Osteoblast (primary cell): ENCODE results near the gene AKAP6. TPM values are rescaled to one million over a fixed set of nuclear protein-coding genes. Genes with fewer than 3 reads are reported as not detected.

Experiments used
- DNase-seq: peaks from one replicate; pipeline ENCODE4 v3.0.0; 2011; ENCODE audit warnings: low spot score, mixed read lengths; ENCODE audit not compliant: insufficient read length; ENCODE audit errors: missing footprints
- H2AFZ ChIP-seq: 2 replicates; pipeline ENCODE4 v1.6.0; 2011; ENCODE audit warnings: mild to moderate bottlenecking, low read length
- H3K27ac ChIP-seq: 2 replicates; pipeline ENCODE4 v1.5.1; 2011; ENCODE audit warnings: mild to moderate bottlenecking, low read depth, low read length, moderate library complexity
- H3K27me3 ChIP-seq: 2 replicates; pipeline ENCODE4 v1.6.0; 2012; ENCODE audit warnings: mild to moderate bottlenecking, control low read depth, inconsistent platforms, low read length, moderate library complexity; ENCODE audit not compliant: insufficient read depth
- H3K36me3 ChIP-seq: 2 replicates; pipeline ENCODE4 v1.5.1; 2011; ENCODE audit warnings: mild to moderate bottlenecking, low read length, control low read depth, moderate library complexity; ENCODE audit not compliant: insufficient read depth
- H3K4me1 ChIP-seq: 2 replicates; pipeline ENCODE4 v1.5.1; 2011; ENCODE audit warnings: mild to moderate bottlenecking, low read length, control low read depth, moderate library complexity; ENCODE audit not compliant: insufficient read depth
- H3K4me2 ChIP-seq: 2 replicates; pipeline ENCODE4 v1.6.0; 2011; ENCODE audit warnings: mild to moderate bottlenecking, low read length; ENCODE audit not compliant: insufficient read depth
- H3K4me3 ChIP-seq: fragments of 200-600 bp; sonication (generic); 3 replicates; pipeline ENCODE4 v1.5.1; 2012; ENCODE audit warnings: mild to moderate bottlenecking, low read length, inconsistent platforms; ENCODE audit not compliant: insufficient read depth
- H3K79me2 ChIP-seq: 2 replicates; pipeline ENCODE4 v1.6.0; 2012; ENCODE audit warnings: mild to moderate bottlenecking, low read length, control low read depth, inconsistent platforms; ENCODE audit not compliant: insufficient read depth
- H3K9me3 ChIP-seq: 2 replicates; pipeline ENCODE4 v1.5.1; 2011; ENCODE audit warnings: low read depth, low read length, control low read depth
- H4K20me1 ChIP-seq: 2 replicates; pipeline ENCODE4 v1.6.0; 2012; ENCODE audit warnings: mild to moderate bottlenecking, low read length, control low read depth; ENCODE audit not compliant: insufficient read depth
- total RNA-seq: library from RNA; depleted of rRNA; stranded (reverse); fragments of >200 nt; gene quantifications from 2 replicates; pipeline ENCODE4 v1.2.3, GENCODE V29; 2012
- TF ChIP-seq, protein P1 (sequence below): IDR thresholded peaks from 2 replicates; pipeline ENCODE4 v1.5.1; 2011; ENCODE audit warnings: mild to moderate bottlenecking, low read depth, low read length, moderate library complexity; ENCODE audit errors: extremely low read depth

Gene AKAP6
- total RNA-seq, 1 donor, result 2.2 TPM

- DNase-seq, result no peak
- Histone ChIP-seq H3K36me3 (no peaks in the 10 kb centered on the region), H3K27me3 (no peaks in the 10 kb centered on the region), H3K4me1 (peaks cover 14% of the 10 kb centered on the region), H3K79me2 (no peaks in the 10 kb centered on the region), H2AFZ (no peak overlapping the region), H3K4me3 (no peak overlapping the region), H4K20me1 (no peaks in the 10 kb centered on the region), H3K4me2 (no peak overlapping the region), H3K9me3 (no peaks in the 10 kb centered on the region), H3K27ac (no peak overlapping the region)
- TF ChIP-seq, protein P1, sequence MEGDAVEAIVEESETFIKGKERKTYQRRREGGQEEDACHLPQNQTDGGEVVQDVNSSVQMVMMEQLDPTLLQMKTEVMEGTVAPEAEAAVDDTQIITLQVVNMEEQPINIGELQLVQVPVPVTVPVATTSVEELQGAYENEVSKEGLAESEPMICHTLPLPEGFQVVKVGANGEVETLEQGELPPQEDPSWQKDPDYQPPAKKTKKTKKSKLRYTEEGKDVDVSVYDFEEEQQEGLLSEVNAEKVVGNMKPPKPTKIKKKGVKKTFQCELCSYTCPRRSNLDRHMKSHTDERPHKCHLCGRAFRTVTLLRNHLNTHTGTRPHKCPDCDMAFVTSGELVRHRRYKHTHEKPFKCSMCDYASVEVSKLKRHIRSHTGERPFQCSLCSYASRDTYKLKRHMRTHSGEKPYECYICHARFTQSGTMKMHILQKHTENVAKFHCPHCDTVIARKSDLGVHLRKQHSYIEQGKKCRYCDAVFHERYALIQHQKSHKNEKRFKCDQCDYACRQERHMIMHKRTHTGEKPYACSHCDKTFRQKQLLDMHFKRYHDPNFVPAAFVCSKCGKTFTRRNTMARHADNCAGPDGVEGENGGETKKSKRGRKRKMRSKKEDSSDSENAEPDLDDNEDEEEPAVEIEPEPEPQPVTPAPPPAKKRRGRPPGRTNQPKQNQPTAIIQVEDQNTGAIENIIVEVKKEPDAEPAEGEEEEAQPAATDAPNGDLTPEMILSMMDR, result no peak
These were observed 372.4 kb downstream of the AKAP6 start for GRCh38 chr14:32701475-32701874.

GRCh38 chr14:32702088-32702487 is 373.0 kb downstream of the AKAP6 start:
- H3K4me1 ChIP-seq, result peaks cover 14% of the 10 kb centered on the region
- TF ChIP-seq, protein P1, result no peak
- no peak overlapping the region for H2AFZ ChIP-seq
- no peak overlapping the region for H3K27ac ChIP-seq
- H3K9me3 ChIP-seq, result no peaks in the 10 kb centered on the region
- DNase-seq, result no peak
- H3K4me2 ChIP-seq, result no peak overlapping the region
- no peaks in the 10 kb centered on the region for H3K79me2 ChIP-seq
- H3K36me3 ChIP-seq, result no peaks in the 10 kb centered on the region
- no peak overlapping the region for H3K4me3 ChIP-seq
- H3K27me3 ChIP-seq, result no peaks in the 10 kb centered on the region
- no peaks in the 10 kb centered on the region for H4K20me1 ChIP-seq

- TF ChIP-seq, protein P1, result no peak
- H3K9me3 ChIP-seq, result no peaks in the 10 kb centered on the region
- peak overlapping the region; percentile 44 for H2AFZ ChIP-seq
- no peaks in the 10 kb centered on the region for H3K27me3 ChIP-seq
- H3K27ac ChIP-seq, result no peak overlapping the region
- H3K4me1 ChIP-seq, result peaks cover 9% of the 10 kb centered on the region
- H3K4me2 ChIP-seq, result no peak overlapping the region
- H3K79me2 ChIP-seq, result no peaks in the 10 kb centered on the region
- no peaks in the 10 kb centered on the region for H4K20me1 ChIP-seq
- no peak overlapping the region for H3K4me3 ChIP-seq
- DNase-seq, result no peak
- no peaks in the 10 kb centered on the region for H3K36me3 ChIP-seq
These were observed 373.5 kb downstream of the AKAP6 start for GRCh38 chr14:32702562-32702961.

DNA sequence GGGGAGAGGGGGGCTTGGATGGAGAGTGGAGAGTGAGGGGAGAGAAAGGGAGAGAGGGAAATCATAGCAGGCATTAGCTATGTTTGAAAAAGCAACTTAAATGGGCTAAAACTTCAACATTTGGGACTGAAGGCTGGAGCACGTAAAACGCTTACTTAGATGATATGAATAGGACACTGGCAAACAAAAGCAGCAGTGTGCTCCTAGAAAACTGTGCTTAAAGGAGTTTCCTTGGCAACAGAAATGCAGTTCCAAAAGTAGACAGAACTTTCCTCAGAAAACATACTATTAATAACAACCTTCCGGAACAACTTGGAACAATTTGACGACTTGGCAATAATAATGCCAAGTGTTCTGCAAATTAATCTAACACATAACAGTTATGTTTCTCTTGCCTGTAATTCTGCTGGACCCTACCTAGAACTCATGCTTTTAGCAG is 374.1 kb downstream of the AKAP6 start:
- Histone ChIP-seq H2AFZ (peak overlapping the region; percentile 48), H3K4me1 (peaks cover 3% of the 10 kb centered on the region), H3K9me3 (no peaks in the 10 kb centered on the region), H3K4me2 (peak overlapping the region; percentile 5), H3K4me3 (no peak overlapping the region), H3K27me3 (no peaks in the 10 kb centered on the region), H3K36me3 (no peaks in the 10 kb centered on the region), H3K79me2 (no peaks in the 10 kb centered on the region), H4K20me1 (no peaks in the 10 kb centered on the region), H3K27ac (no peak overlapping the region)
- TF ChIP-seq, protein P1, result no peak
- no peak for DNase-seq
